HG03520 (cell line): ENCODE results near the gene NPY2R.

ENCODE experiments used
- ATAC-seq: cut with Tn5 transposase; IDR thresholded peaks from one replicate; pipeline ENCODE4 v1.9.1; 2021; ENCODE audit warnings: mild to moderate bottlenecking, moderate library complexity; ENCODE audit not compliant: unreplicated experiment

The NPY2R gene

GRCh38 chr4:155208258-155209054 is at the start of gene NPY2R:
Gene NPY2R, plus strand, starts transcription at chr4:155208636. Its CDS starts 5,304 bp downstream, at chr4:155213940.
- ATAC-seq = no peak

- no peak for ATAC-seq
These were observed 47.1 kb upstream of the NPY2R start for GRCh38 chr4:155161357-155161756.

- ATAC-seq = no peak
These were observed 43.7 kb upstream of the NPY2R start for GRCh38 chr4:155164718-155165117.

- no peak for ATAC-seq
These were observed 37.9 kb upstream of the NPY2R start for GRCh38 chr4:155170569-155170968.

GRCh38 chr4:155173371-155173770 is 35.1 kb upstream of the NPY2R start:
- no peak for ATAC-seq

GRCh38 chr4:155174668-155175067 is 33.8 kb upstream of the NPY2R start:
- ATAC-seq = no peak

GRCh38 chr4:155179216-155179615 is 29.2 kb upstream of the NPY2R start:
- ATAC-seq = no peak

GRCh38 chr4:155186972-155187371 is 21.5 kb upstream of the NPY2R start:
- ATAC-seq = no peak

GRCh38 chr4:155187989-155188388 is 20.4 kb upstream of the NPY2R start:
- no peak for ATAC-seq

- ATAC-seq = no peak
These were observed 18.3 kb upstream of the NPY2R start for GRCh38 chr4:155190099-155190498.

GRCh38 chr4:155197757-155198156 is 10.7 kb upstream of the NPY2R start:
- ATAC-seq = no peak

- no peak for ATAC-seq
These were observed 740 bp upstream of the NPY2R start for GRCh38 chr4:155207534-155208257.

- no peak for ATAC-seq
These were observed 11.6 kb downstream of the NPY2R start for GRCh38 chr4:155220025-155220424.

- no peak for ATAC-seq
These were observed 18.7 kb downstream of the NPY2R start for GRCh38 chr4:155227131-155227530.

GRCh38 chr4:155228713-155229112 is 20.3 kb downstream of the NPY2R start:
- ATAC-seq = no peak

GRCh38 chr4:155232432-155232831 is 24.0 kb downstream of the NPY2R start:
- no peak for ATAC-seq

GRCh38 chr4:155234206-155234605 is 25.8 kb downstream of the NPY2R start:
- ATAC-seq = no peak

- no peak for ATAC-seq
These were observed 29.1 kb downstream of the NPY2R start for GRCh38 chr4:155237567-155237966.

GRCh38 chr4:155241225-155241624 is 32.8 kb downstream of the NPY2R start:
- no peak for ATAC-seq

GRCh38 chr4:155241664-155242063 is 33.2 kb downstream of the NPY2R start:
- ATAC-seq = no peak

GRCh38 chr4:155245105-155245504 is 36.7 kb downstream of the NPY2R start:
- ATAC-seq = no peak
